ENCODE results near the gene NPIPB6. TPM values are rescaled to one million over a fixed set of nuclear protein-coding genes. Genes with fewer than 3 reads are reported as not detected.
A peak's percentile ranks its signal among the peaks of the same experiment; 100 is the strongest.
"Not testable (repeated sequence)": the region's sequence is repeated elsewhere in the genome, so short reads cannot be mapped to it uniquely, and the experiment has no call there.

NPIPB6 gene
- 0.40 TPM for total RNA-seq
- long read RNA-seq = 0 reads

- intact Hi-C loops (cut with micrococcal nuclease); ATAC-seq; DNase-seq: not testable (repeated sequence)
Observed at GRCh38 chr16:28363408-28363807, at the start of gene NPIPB6. Gene NPIPB6 (minus strand): TSS chr16:28363508. CDS start chr16:28362822, 686 bp downstream.

GRCh38 chr16:28403220-28404072, 40.1 kb upstream of the NPIPB6 start, which contains the start of gene EIF3CL:
Gene EIF3CL (minus strand): TSS chr16:28403841. CDS start chr16:28403618, 223 bp downstream.
- DNase-seq; intact Hi-C loops (cut with micrococcal nuclease): not testable (repeated sequence)
- peak; percentile 100 for ATAC-seq

- peak; percentile 16 for ATAC-seq
- DNase-seq; intact Hi-C loops (cut with micrococcal nuclease): not testable (repeated sequence)
Observed at GRCh38 chr16:28392054-28392453, 28.7 kb upstream of the NPIPB6 start.

- peak; percentile 91 for ATAC-seq
Observed at GRCh38 chr16:28382177-28382867, 19.0 kb upstream of the NPIPB6 start.

GRCh38 chr16:28377822-28378221, 14.5 kb upstream of the NPIPB6 start:
- DNase-seq; ATAC-seq; intact Hi-C loops (cut with micrococcal nuclease): not testable (repeated sequence)

More at GRCh38 chr16:28382177-28382867, 19.0 kb upstream of the NPIPB6 start:
- intact Hi-C loops (cut with micrococcal nuclease); DNase-seq: not testable (repeated sequence)

GRCh38 chr16:28377108-28377625, 13.9 kb upstream of the NPIPB6 start:
- intact Hi-C loops (cut with micrococcal nuclease); ATAC-seq; DNase-seq: not testable (repeated sequence)

- ATAC-seq = peak; percentile 55
- intact Hi-C loops (cut with micrococcal nuclease); DNase-seq: not testable (repeated sequence)
Observed at GRCh38 chr16:28375115-28375514, 11.8 kb upstream of the NPIPB6 start.

- DNase-seq; intact Hi-C loops (cut with micrococcal nuclease): not testable (repeated sequence)
- ATAC-seq = peak; percentile 41
Observed at GRCh38 chr16:28374281-28374680, 11.0 kb upstream of the NPIPB6 start.

- intact Hi-C loops (cut with micrococcal nuclease); ATAC-seq; DNase-seq: not testable (repeated sequence)
Observed at GRCh38 chr16:28367926-28368325, 4.6 kb upstream of the NPIPB6 start.

- intact Hi-C loops (cut with micrococcal nuclease) = not testable (repeated sequence)
- ATAC-seq (peak; percentile 99), DNase-seq (peak; percentile 25)
Observed at GRCh38 chr16:28364268-28365173, 1.2 kb upstream of the NPIPB6 start.

- intact Hi-C loops (cut with micrococcal nuclease) = not testable (repeated sequence)
Observed at GRCh38 chr16:28362600-28362999, 708 bp downstream of the NPIPB6 start.

GRCh38 chr16:28338230-28338629, 25.1 kb downstream of the NPIPB6 start:
- ATAC-seq; DNase-seq; intact Hi-C loops (cut with micrococcal nuclease): not testable (repeated sequence)

More at GRCh38 chr16:28362600-28362999, 708 bp downstream of the NPIPB6 start:
- not testable (repeated sequence) for DNase-seq, ATAC-seq

- ATAC-seq; DNase-seq; intact Hi-C loops (cut with micrococcal nuclease): not testable (repeated sequence)
Observed at GRCh38 chr16:28336940-28337710, 26.2 kb downstream of the NPIPB6 start.

GRCh38 chr16:28335678-28336077, 27.6 kb downstream of the NPIPB6 start:
- ATAC-seq; intact Hi-C loops (cut with micrococcal nuclease); DNase-seq: not testable (repeated sequence)

- intact Hi-C loops (cut with micrococcal nuclease); DNase-seq; ATAC-seq: not testable (repeated sequence)
Observed at GRCh38 chr16:28332632-28333031, 30.7 kb downstream of the NPIPB6 start.

- DNase-seq; ATAC-seq; intact Hi-C loops (cut with micrococcal nuclease): not testable (repeated sequence)
Observed at GRCh38 chr16:28330981-28331380, 32.3 kb downstream of the NPIPB6 start.

- DNase-seq; ATAC-seq; intact Hi-C loops (cut with micrococcal nuclease): not testable (repeated sequence)
Observed at GRCh38 chr16:28330232-28330631, 33.1 kb downstream of the NPIPB6 start.

All from left ventricle myocardium superior (tissue), 1 donor.